Esophagus mucosa (tissue), 1 donor: ENCODE data around the gene ZBTB45. TPM values are rescaled to one million over a fixed set of nuclear protein-coding genes. Genes with fewer than 3 reads are reported as not detected.
"Not testable (repeated sequence)": the region's sequence is repeated elsewhere in the genome, so short reads cannot be mapped to it uniquely, and the experiment has no call there.

ENCODE experiments used
- ATAC-seq: fragments of 200-7000 bp; cut with Tn5 transposase; one replicate; pipeline ENCODE4 v1.9.1; 2020
- total RNA-seq: library from RNA; stranded (reverse); gene quantifications from one replicate; pipeline ENCODE4 v1.2.4, GENCODE V29; 2023
- donor health status: DM: yes; HTN: yes; CAD: no.

ZBTB45 gene
- total RNA-seq, 1 donor from 2014 or later: 8.0 TPM

DNA sequence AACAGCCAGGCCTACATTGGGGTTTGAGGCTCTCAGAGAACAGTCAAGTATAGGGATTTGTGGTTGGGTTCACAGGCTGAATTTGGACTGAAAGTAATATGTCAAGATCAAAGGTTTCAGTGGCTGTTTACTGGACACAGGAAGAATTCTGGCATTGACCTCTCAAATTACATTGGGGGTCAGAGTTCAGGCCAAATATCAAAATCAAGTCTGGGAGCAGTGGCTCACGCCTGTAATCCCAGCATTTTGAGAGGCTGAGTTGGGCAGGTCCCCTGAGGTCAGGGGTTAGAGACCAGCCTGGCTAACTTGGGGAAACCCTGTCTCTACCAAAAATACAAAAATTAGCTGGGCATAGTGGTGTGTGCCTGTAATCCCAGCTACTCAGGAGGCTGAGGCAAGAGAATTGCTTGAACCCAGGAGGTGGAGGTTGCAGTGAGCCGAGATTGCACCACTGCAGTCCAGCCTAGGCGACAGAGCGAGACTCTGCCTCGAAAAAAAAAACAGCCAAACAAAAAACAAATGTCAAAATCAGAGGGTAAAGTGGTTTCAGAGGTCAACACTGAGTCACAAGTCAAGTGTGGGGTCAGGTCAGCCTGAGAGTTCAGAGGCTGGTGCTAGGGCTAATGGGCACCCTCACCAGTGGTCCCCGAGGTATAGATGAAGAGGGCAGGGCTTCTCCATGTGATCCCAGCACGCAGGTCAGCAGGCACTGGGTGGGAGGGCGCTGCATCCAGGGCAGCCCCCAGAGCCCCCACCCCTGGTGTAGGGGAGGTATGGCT, 9.3 kb downstream of the ZBTB45 start:
- ATAC-seq: no peak

DNA sequence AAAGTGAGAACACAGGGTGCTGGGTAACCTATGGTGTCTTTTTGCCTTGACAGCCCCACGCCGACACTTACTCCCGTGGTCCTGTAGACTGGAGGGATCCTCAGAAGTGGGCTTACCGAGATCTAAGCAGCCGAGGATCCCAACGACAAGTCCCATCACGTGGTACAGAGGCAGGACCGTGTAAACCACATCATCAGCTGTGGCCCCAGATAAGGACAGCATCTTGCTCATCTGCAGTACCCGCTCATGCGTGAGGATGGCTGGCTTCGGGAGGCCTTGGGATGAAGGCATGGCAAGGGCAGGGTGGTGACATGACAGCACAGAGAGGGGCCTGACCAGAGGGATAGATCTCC, 9.9 kb downstream of the ZBTB45 start:
- ATAC-seq: no peak

DNA sequence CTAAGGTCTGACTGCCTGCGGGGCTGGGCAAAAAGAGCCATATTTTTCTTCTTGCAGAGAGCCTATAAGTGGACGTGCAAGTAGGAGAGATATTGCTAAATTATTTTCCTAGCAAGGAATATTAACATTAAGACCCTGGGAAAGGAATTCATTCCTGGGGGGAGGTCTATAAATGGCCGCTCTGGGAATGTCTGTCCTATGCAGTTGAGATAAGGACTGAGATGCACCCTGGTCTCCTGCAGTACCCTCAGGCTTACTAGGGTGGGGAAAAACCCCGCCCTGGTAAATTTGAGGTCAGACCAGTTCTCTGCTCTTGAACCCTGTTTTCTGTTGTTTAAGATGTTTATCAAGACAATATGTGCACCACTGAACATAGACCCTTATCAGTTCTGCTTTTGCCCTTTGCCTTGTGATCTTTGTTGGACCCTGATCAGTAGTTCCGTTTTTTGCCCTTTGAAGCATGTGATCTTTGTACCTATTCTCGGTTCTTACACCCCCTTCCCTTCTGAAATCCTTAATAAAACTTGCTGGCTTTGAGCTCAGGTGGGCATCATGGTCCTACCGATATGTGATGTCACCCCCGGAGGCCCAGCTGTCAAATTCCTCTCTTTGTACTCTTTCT, 11.9 kb downstream of the ZBTB45 start:
- ATAC-seq: not testable (repeated sequence)

DNA sequence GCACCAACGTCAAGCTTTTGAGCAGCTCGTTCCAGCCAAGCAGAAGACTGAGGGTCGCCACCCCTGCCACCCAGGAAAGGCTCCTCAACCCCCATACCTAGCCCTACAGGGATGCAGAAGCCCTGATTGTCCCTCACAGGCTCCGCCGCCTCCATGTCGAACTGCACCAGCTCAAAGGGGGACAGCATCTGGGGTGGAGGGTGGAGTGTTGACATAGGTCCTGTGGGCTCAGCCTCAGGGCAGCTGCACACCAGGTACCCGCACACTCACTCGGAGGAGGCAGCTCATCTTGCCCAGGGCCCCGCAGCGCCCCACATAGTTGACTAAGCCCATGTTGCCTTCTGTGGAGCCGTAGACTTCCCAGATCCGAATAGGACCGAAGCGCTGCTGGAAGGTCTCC, 19.4 kb downstream of the ZBTB45 start:
- ATAC-seq: no peak

DNA sequence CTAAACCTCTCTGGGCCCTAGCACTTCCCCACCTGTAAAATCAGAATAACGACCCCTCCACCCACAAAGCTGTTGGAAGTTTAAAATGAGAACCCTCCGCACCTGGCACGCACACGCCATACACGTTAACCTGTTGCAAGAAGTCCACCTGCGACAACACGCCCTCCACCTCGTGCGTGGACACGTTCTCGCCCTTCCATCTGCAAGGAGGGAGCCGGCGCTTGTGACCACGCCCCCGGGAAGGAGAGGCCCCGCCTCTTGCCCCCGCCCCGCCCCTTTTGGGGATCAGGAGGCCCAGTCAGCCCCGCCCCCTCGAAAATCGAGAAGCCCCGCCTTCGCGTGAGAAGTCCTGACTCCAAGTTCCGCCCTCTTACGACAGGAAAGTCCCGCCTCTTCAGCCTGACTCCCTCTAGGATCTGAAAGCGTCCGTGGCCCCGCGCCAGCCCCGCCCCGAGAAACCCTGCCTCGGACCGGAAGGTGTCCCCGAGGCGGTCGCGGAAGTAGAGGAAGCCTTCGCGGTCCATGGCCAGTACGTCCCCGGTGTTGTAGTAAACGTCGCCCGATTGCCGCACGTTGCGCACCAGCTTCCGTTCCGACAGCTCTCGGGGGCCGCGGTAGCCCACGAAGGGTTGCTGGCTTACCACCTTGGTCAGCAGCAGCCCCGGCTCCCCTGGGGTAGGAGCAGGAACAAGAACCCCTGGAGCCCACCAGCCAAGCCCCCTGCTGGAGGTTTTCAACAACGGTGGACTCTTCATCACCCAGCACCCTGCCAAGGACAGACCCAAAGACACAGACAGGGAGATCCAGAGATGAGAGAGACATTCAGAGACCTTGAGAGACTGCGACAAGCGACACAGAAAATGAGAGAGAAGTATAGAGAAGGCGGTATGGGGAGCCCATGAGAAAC, 20.3 kb downstream of the ZBTB45 start:
- ATAC-seq: peak; percentile 95

DNA sequence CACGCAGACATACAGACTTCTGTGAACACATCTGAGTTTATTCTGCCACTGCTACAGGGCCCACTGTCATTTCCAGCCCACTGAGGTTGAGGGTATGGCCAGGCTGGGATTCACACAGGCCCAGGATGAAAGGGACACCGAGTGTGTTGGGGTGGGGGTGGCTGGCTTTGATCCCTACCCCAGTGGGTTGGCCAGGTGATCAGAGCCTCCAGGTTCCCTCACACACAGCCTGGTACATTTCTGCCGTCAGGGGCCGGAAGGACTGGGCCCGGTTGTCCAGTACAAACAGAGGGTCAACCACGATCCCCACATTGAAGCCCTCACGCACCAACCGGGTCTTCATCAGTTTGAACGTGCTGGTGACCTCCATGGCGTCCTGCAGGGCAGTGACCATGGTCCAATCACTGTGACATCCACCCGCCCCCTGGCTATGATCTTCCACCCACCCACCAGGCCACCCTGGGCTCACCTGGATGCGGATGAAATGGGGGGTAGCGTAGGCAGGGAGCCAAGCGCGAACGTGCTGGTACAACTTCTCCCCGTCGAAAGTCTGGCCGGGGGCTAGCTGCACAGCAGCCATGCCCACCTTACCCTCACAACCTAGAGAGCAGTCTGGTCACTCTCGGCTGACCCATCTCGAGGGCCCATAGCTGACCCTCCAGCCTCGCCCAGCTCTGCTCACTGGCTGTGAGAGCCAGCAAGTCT, 21.1 kb downstream of the ZBTB45 start:
- ATAC-seq: peak; percentile 0

DNA sequence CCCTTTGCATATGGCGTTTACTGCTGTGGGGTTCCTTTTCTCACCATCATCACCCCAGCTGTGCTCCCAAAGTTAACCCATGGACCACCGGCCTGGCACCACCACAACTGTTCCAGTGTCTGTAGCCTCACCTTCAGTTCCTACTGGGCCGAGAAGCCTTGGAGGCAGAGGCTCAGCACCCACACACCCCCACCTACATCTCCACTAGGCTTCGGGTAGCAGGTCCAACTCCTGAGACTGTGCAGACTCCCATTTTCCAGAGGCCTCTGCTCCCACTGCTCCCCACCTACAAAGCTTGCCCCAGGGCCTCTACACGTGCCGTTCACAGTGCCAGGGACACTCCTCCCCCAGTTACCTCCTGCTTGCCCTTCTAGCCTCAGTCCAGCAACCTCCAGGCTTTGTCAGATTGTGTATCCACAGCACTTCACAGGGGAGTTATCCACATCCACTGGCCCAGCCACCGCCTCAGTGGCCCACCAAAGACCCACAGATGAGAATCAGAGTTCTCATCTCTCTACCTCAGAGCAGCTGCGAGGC, 21.9 kb downstream of the ZBTB45 start:
- no peak for ATAC-seq

DNA sequence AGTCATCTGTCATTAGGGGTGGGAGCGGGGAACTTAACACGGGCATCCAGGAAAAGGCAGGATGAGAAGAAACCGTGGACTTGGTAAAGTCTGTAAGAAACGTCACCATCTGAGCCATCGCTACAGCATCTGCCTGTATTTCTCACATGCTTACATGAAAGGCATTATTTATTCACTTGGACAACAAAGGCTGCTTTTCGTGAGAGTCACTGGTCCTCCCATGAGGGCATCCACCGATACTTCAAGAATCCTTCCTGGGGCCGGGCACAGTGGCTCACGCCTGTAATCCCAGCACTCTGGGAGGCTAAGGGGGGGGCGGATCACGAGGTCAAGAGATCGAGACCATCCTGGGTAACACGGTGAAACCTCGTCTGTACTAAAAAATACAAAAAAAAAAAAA, 27.3 kb downstream of the ZBTB45 start:
- ATAC-seq: no peak

DNA sequence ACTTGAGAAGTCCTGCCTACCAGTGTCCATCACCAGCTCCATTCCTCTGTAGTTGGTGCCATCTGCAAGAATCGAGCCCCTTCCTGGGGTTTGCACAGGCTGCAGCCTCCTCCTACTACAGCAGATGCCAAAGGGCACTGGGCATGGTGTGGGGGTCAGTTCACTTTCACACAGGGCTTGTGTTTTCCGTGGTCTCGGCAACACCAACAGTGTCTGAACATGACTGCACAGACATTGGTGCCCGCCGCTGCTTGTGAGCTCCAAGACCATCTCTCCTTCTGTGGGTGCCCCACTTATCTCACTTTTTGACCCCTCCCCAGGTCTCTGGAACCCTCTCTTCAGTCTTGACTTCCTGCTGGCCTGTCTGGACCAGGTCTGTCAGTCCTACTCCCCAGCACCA, 28.2 kb downstream of the ZBTB45 start:
- ATAC-seq: no peak

DNA sequence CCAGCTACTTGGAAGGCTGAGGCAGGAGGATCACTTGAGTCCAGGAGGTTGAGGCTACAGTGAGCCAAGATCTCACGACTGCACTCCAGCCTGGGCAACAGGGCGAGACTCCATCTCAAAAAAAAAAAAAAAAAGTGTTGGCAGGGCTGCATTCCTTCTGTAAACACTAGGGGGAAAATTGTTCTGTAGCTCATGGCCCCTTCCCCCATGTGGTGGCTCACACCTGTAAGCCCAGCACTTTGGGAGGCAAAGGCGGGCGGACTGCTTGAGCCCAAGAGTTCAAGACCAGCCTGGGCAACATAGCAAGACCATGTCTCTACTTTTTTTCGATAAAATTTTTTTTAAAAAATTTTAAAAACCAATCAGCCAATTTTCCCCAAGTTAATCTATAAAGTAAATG, 35.3 kb downstream of the ZBTB45 start:
- ATAC-seq: not testable (repeated sequence)

DNA sequence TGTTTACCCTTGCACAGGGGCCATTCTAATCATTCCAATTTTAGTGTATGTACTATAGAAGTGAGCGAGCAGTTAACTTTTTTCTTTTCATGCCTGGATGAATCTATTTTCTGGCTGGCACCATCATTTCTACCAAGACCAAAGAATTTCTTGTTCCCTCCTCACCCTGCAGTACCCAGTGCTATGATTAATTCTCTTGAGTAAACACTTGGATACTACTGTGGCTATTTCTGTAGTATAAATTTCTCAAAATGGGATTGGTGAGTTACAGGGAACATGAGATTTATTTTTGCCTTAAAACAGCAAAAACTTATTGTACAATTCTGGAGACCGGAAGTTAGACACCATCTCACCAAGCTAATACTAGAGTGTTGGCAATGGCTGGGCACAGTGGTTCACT, 35.8 kb downstream of the ZBTB45 start:
- ATAC-seq: no peak

DNA sequence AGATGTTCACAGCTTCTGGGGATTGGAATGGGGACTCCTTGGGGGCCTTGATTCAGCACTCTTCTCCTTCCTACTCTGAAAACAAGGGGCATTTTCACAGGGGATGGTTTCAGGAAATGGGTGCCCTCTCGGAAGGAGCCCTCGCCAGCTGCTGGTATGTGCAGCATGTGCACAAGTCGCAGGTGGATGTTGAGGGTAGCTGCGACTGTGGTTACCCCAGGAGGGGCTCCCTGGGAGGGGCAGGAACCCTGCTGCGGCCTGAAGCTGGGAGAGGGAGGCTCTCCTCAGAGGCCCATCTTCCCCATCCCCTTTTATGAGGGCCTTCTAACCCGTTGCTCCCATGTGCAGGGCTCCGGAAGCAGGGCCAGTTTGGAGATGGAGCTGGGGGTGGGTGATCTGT, 37.2 kb downstream of the ZBTB45 start:
- ATAC-seq: no peak

DNA sequence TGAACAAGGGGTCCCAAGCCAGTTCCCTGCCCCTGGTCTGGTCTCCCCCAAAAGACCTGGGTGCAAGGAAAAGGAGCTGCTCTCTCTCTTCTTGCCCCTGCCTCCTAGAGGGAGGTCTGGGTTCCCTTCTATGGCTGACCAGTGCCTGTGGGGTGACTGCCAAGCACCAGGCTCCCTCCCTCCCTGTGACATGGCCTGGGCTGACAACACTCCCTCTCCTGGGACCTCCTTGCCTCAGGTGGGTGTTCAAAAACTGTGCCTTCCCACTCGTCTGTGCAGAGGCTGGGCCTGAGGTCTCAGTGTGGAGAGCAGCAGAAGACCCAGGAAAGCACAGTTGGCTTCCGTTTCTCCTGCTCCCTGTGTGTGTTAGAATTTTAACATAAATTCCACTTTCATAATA, 38.8 kb downstream of the ZBTB45 start:
- no peak for ATAC-seq

DNA sequence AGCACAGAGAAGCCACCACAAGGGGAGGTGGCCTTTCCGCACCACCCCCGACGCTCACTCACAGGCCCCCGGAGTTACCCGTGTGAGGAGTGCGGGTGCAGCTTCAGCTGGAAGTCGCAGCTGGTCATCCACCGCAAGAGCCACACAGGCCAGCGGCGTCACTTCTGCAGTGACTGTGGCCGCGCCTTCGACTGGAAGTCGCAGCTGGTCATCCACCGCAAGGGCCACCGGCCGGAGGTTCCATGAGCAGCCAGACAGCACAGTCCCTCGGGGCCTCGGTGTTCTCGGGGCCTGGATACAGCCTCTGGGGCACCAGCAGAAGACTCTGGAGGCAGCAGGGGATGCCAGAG, 39.2 kb downstream of the ZBTB45 start:
- ATAC-seq: no peak

DNA sequence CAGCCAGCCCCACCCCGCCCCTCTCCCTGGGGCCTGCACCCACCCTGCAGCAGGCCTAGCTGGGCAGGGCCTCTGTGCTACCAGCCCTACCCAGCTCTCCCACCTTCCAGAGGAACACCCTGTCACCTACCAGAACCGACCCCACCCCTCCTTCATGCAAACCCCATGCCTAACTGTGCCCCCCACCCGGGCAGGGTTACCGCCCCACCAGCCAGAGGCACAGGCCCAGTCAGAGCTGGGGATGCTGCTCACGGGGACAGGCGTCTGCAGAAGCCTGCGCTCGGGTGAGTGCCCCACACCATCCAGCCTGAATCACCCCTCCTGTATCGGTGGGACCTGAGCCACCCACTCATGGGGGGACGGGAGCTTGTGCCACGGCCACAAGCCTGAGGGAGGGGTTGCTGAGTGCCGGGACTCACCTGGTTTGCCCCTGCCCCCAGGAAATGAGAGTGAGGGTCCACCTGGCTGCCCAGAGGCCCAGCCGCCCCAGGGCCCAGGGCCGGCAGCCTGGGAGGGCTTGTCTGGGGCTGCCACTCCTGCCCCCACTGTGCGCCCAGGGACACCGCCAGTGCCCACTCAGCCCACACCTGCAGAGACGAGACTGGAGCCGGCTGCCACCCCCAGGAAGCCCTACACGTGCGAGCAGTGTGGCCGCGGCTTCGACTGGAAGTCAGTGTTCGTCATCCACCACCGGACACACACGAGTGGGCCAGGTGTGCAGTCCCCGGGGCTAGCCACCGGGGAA, 39.7 kb downstream of the ZBTB45 start:
- ATAC-seq: no peak

DNA sequence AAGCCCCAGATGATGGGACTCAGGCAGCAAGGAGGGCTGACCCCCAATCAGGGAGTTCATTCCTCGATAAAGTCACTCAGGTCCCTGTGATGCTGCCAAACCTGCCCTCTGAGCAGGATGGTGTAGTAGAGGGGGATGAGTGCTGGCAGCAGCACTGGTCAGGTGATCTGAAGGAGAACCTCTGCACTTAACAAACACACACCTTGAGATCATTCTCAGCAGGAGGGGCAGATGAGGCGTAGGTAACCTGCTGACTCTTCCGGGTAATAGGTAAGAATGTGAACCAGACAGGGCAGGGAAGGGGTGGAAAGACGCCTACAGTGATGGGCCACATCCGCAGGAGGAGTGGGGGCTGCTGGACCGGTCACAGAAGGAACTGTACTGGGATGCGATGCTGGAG, 40.3 kb downstream of the ZBTB45 start:
- ATAC-seq: no peak

DNA sequence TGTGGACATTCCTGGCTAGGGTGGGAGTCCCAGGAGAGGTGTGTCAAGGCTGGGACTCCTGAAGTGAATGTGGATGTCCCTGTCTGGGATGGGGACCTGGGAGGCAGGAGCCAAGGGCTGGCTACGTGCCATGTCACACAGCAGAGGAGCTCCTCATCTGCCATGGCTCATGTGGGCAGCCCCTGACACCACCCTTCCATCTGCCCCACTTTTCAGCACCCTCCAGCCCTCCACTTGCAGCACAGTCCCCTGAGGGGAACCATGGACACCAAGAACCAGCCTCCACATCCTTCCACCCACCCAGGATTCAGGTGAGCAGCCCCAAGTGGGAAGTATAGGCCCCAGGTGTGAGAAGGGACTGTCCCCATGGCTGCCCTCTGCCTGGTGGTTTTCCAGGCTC, 41.7 kb downstream of the ZBTB45 start:
- ATAC-seq: no peak

DNA sequence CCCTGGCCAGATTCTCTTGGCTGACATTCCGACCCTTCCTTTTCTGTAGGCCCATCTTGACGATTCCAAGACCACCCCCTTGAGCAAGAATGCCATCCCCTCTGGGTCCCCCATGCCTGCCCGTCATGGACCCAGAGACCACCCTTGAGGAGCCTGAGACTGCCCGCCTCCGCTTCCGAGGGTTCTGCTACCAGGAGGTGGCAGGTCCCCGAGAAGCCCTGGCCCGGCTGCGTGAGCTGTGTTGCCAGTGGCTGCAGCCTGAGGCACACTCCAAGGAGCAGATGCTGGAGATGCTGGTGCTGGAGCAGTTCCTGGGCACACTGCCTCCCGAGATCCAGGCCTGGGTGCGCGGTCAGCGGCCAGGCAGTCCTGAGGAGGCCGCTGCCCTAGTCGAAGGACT, 42.5 kb downstream of the ZBTB45 start:
- no peak for ATAC-seq

DNA sequence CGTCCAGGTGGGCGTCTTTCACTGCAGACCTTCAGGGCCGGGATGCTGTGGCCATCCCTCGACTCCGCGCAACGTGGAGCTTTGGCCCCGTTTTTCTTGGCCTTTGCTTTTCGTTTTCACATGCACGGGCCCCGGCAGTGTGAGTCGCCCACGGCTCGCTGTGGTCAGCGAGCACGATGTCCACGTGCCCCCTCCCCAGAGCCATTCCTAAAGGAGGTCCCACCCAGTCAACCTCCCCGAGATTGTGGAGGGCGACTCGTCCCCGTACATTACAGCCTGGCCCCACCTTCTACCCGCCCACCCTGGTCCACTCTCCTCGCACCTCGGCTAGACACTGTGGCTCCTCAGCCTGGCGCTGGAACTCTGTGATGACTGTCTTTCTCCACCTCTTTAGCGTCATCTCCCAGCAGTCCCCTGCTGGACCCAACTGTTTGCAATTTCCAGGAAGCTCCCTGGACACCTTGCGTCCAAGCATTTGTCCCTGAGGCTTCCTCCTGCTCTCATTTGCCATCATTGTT, 43.1 kb downstream of the ZBTB45 start:
- ATAC-seq: no peak

DNA sequence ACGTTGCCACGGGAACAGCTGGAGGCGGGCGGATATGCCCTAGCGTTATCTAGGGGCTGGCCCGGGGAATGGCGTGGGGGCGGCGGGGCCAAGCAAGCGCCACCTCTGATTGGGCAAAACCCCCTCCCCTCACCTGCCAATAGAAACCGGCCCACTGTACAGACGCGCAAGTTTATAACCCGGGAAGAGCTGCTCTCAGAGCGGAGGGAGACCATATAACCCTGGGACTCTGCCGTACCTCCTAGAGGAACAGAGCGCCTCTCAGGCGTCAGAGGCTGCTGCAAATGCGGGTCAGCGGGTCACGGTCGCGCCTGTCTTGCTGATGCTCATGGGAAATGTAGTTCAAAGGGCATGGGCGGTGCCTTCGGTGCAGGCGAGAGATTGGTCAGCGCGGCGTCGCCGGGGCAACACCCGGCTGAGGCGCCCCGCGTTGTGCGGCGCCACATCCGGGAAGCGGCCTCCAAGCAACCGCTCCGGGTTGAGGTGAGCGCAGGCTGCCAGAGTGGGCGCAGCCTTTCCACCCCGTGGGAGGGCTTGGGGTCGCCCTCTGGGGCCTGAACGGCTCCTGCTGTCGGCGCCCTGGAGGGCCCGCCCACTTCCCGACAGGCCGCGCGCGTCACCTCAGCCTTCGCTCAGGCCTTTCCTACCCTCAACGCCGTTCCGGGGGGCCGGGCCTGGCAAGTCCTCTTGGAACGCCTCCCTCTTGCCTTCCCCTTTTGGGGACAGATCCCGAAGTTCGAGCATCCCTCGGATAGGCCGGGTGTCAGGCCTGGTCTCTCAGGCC, 43.7 kb downstream of the ZBTB45 start, which contains the start of gene ZNF446:
Gene ZNF446 (plus strand): TSS at position 639 of the 784 bp plus-strand sequence. CDS start 867 bp downstream, outside the sequence.
- peak; percentile 89 for ATAC-seq
